Measurements from ENCODE around the gene TSPAN9.

DNA sequence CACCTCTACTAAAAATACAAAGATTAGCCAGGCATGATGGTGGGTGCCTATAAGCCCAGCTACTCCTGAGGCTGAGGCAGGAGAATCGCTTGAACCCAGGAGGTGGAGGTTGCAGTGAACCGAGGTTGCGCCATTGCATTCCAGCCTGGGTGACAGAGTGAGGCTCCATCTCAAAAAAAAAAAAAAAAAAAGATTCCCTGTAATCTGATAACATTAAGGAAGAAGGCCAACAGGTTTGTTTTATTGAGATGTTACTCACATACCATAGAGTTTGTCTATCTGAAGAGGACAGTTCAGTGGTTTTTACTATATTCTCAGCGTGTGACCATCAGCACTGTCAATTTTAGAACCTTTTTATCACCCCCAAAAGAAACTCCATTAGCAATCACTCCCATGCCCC lies 37.5 kb downstream of the TSPAN9 start:
- TF ChIP-seq, protein P1, sequence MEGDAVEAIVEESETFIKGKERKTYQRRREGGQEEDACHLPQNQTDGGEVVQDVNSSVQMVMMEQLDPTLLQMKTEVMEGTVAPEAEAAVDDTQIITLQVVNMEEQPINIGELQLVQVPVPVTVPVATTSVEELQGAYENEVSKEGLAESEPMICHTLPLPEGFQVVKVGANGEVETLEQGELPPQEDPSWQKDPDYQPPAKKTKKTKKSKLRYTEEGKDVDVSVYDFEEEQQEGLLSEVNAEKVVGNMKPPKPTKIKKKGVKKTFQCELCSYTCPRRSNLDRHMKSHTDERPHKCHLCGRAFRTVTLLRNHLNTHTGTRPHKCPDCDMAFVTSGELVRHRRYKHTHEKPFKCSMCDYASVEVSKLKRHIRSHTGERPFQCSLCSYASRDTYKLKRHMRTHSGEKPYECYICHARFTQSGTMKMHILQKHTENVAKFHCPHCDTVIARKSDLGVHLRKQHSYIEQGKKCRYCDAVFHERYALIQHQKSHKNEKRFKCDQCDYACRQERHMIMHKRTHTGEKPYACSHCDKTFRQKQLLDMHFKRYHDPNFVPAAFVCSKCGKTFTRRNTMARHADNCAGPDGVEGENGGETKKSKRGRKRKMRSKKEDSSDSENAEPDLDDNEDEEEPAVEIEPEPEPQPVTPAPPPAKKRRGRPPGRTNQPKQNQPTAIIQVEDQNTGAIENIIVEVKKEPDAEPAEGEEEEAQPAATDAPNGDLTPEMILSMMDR (IDR thresholded peaks at IDR 0.05), result no peak
- TF ChIP-seq POLR2A (IDR thresholded peaks at IDR 0.05), result no peak

Data from heart left ventricle (tissue), 13 donors.